ENCODE measurements around the gene PEX1. TPM values are rescaled to one million over a fixed set of nuclear protein-coding genes. Genes with fewer than 3 reads are reported as not detected.
A peak's percentile ranks its signal among the peaks of the same experiment; 100 is the strongest.
"Not testable (repeated sequence)": the region's sequence is repeated elsewhere in the genome, so short reads cannot be mapped to it uniquely, and the experiment has no call there.

The PEX1 gene
- total and polyA plus RNA-seq, 5 donors from 2014 or later = 7.9 to 23.0 (median 10.1) TPM

GRCh38 chr7:92456236-92456635 lies 72.1 kb downstream of the PEX1 start:
- no peaks in the 10 kb centered on the region for H3K9me3 Mint-ChIP-seq
- no peak overlapping the region for H3K27ac Mint-ChIP-seq
- ATAC-seq (ENCODE audit: low read depth in 2 of 2) (no peak), DNase-seq (no peak)
- H3K4me1 Mint-ChIP-seq = peaks cover 0 to 4% (median under 1%) of the 10 kb centered on the region in 4 donors
- peaks cover 24% of the 10 kb centered on the region for H3K36me3 Mint-ChIP-seq
- no peaks in the 10 kb centered on the region for H3K27me3 ChIP-seq (ENCODE audit: control insufficient read depth, insufficient read depth, low read length)
- H3K4me1 ChIP-seq (ENCODE audit: control insufficient read depth, insufficient read depth, low read length, poor library complexity, severe bottlenecking) = no peaks in the 10 kb centered on the region
- H3K27ac ChIP-seq (ENCODE audit: insufficient read depth, low read length, poor library complexity, severe bottlenecking) = no peak overlapping the region
- no peaks in the 10 kb centered on the region for H3K27me3 Mint-ChIP-seq
- peaks cover 34% of the 10 kb centered on the region for H3K36me3 ChIP-seq (ENCODE audit: control insufficient read depth, insufficient read depth, low read length)
- H3K4me3 Mint-ChIP-seq = no peak overlapping the region
- no peak overlapping the region for H3K4me3 ChIP-seq (ENCODE audit: low read depth, low read length)
- H3K9me3 ChIP-seq (ENCODE audit: control insufficient read depth in 2 of 2, low read length in 2 of 2) = no peaks in the 10 kb centered on the region

- Histone ChIP-seq H3K4me1 (ENCODE audit: control insufficient read depth, insufficient read depth, low read length, poor library complexity, severe bottlenecking) (peaks cover 11% of the 10 kb centered on the region), H3K27ac (ENCODE audit: insufficient read depth, low read length, poor library complexity, severe bottlenecking) (no peak overlapping the region), H3K27me3 (ENCODE audit: control insufficient read depth, insufficient read depth, low read length) (no peaks in the 10 kb centered on the region), H3K4me3 (ENCODE audit: low read depth, low read length) (no peak overlapping the region), H3K9me3 (ENCODE audit: control insufficient read depth in 2 of 2, low read length in 2 of 2) (no peaks in the 10 kb centered on the region), H3K36me3 (ENCODE audit: control insufficient read depth, insufficient read depth, low read length) (peaks cover 41% of the 10 kb centered on the region)
- Mint-ChIP-seq H3K4me3 (no peak overlapping the region), H3K4me1 (peaks cover 4 to 23% (median 20%) of the 10 kb centered on the region in 4 donors), H3K36me3 (peaks cover 31% of the 10 kb centered on the region), H3K27me3 (no peaks in the 10 kb centered on the region), H3K27ac (no peak overlapping the region), H3K9me3 (no peaks in the 10 kb centered on the region)
- ATAC-seq (ENCODE audit: low read depth in 2 of 2) = no peak
- DNase-seq = no peak
Observed at GRCh38 chr7:92451645-92452044, 76.7 kb downstream of the PEX1 start.

GRCh38 chr7:92448205-92448747 lies 80.0 kb downstream of the PEX1 start:
- H3K4me3 Mint-ChIP-seq = peak overlapping the region; percentile 92 to 100 (median 96)
- H3K36me3 Mint-ChIP-seq = peaks cover 14% of the 10 kb centered on the region
- no peaks in the 10 kb centered on the region for H3K9me3 Mint-ChIP-seq
- H3K27me3 Mint-ChIP-seq = no peaks in the 10 kb centered on the region
- peak overlapping the region; percentile 94 to 100 (median 99) for H3K27ac Mint-ChIP-seq
- H3K4me1 ChIP-seq (ENCODE audit: control insufficient read depth, insufficient read depth, low read length, poor library complexity, severe bottlenecking) = peaks cover 12% of the 10 kb centered on the region
- H3K36me3 ChIP-seq (ENCODE audit: control insufficient read depth, insufficient read depth, low read length) = peaks cover 22% of the 10 kb centered on the region
- peak; percentile 43 to 49 for ATAC-seq (ENCODE audit: low read depth in 2 of 2)
- H3K4me3 ChIP-seq (ENCODE audit: low read depth, low read length) = peak overlapping the region; percentile 91
- peaks cover 9 to 33% (median 25%) of the 10 kb centered on the region in 4 donors for H3K4me1 Mint-ChIP-seq
- peak overlapping the region; percentile 93 for H3K27ac ChIP-seq (ENCODE audit: insufficient read depth, low read length, poor library complexity, severe bottlenecking)
- H3K27me3 ChIP-seq (ENCODE audit: control insufficient read depth, insufficient read depth, low read length) = no peaks in the 10 kb centered on the region
- H3K9me3 ChIP-seq (ENCODE audit: control insufficient read depth in 2 of 2, low read length in 2 of 2) = no peaks in the 10 kb centered on the region
- DNase-seq = peak; percentile 44 to 85 (median 78)

- DNase-seq (peak in 2 of 3 donors; percentile 74 to 87), ATAC-seq (ENCODE audit: low read depth in 2 of 2) (peak; percentile 83 to 88)
- Mint-ChIP-seq H3K27me3 (no peaks in the 10 kb centered on the region), H3K4me3 (peak within 1 kb of the TSS; percentile 93 to 100 (median 96)), H3K9me3 (no peaks in the 10 kb centered on the region), H3K27ac (peak within 1 kb of the TSS; percentile 94 to 100 (median 99)), H3K4me1 (peaks cover 9 to 33% (median 25%) of the 10 kb centered on the region in 4 donors), H3K36me3 (peaks cover 12% of the 10 kb centered on the region)
- H3K4me1 ChIP-seq (ENCODE audit: control insufficient read depth, insufficient read depth, low read length, poor library complexity, severe bottlenecking) = peaks cover 12% of the 10 kb centered on the region
- H3K4me3 ChIP-seq (ENCODE audit: low read depth, low read length) = peak within 1 kb of the TSS; percentile 91
- H3K27me3 ChIP-seq (ENCODE audit: control insufficient read depth, insufficient read depth, low read length) = no peaks in the 10 kb centered on the region
- H3K36me3 ChIP-seq (ENCODE audit: control insufficient read depth, insufficient read depth, low read length) = peaks cover 16% of the 10 kb centered on the region
- peak within 1 kb of the TSS; percentile 93 for H3K27ac ChIP-seq (ENCODE audit: insufficient read depth, low read length, poor library complexity, severe bottlenecking)
- no peaks in the 10 kb centered on the region for H3K9me3 ChIP-seq (ENCODE audit: control insufficient read depth in 2 of 2, low read length in 2 of 2)
Observed at GRCh38 chr7:92447345-92448204, 80.7 kb downstream of the PEX1 start, which contains the start of gene GATAD1. GATAD1 (plus strand) TSS chr7:92447482; CDS start chr7:92447730, 248 bp downstream.

GRCh38 chr7:92446869-92447344 lies 81.4 kb downstream of the PEX1 start:
- Histone ChIP-seq H3K4me3 (ENCODE audit: low read depth, low read length) (peak overlapping the region; percentile 46), H3K4me1 (ENCODE audit: control insufficient read depth, insufficient read depth, low read length, poor library complexity, severe bottlenecking) (peaks cover 12% of the 10 kb centered on the region), H3K9me3 (ENCODE audit: control insufficient read depth in 2 of 2, low read length in 2 of 2) (no peaks in the 10 kb centered on the region), H3K36me3 (ENCODE audit: control insufficient read depth, insufficient read depth, low read length) (peaks cover 10% of the 10 kb centered on the region), H3K27me3 (ENCODE audit: control insufficient read depth, insufficient read depth, low read length) (no peaks in the 10 kb centered on the region), H3K27ac (ENCODE audit: insufficient read depth, low read length, poor library complexity, severe bottlenecking) (peak overlapping the region; percentile 93)
- ATAC-seq (ENCODE audit: low read depth in 2 of 2) (no peak), DNase-seq (peak in 1 of 3 donors; percentile 91)
- peak overlapping the region; percentile 91 to 100 (median 94) for H3K4me3 Mint-ChIP-seq
- no peaks in the 10 kb centered on the region for H3K27me3 Mint-ChIP-seq
- no peaks in the 10 kb centered on the region for H3K9me3 Mint-ChIP-seq
- peaks cover 9% of the 10 kb centered on the region for H3K36me3 Mint-ChIP-seq
- H3K27ac Mint-ChIP-seq = peak overlapping the region; percentile 94 to 96 (median 95)
- peaks cover 9 to 33% (median 25%) of the 10 kb centered on the region in 4 donors for H3K4me1 Mint-ChIP-seq

- not testable (repeated sequence) for H3K9me3 ChIP-seq (ENCODE audit: control insufficient read depth in 2 of 2, low read length in 2 of 2); H3K36me3 Mint-ChIP-seq; H3K36me3 ChIP-seq (ENCODE audit: control insufficient read depth, insufficient read depth, low read length); DNase-seq; H3K27me3 ChIP-seq (ENCODE audit: control insufficient read depth, insufficient read depth, low read length); H3K9me3 Mint-ChIP-seq; H3K27ac ChIP-seq (ENCODE audit: insufficient read depth, low read length, poor library complexity, severe bottlenecking); H3K4me3 Mint-ChIP-seq; ATAC-seq (ENCODE audit: low read depth in 2 of 2); H3K4me3 ChIP-seq (ENCODE audit: low read depth, low read length); H3K4me1 ChIP-seq (ENCODE audit: control insufficient read depth, insufficient read depth, low read length, poor library complexity, severe bottlenecking)
- H3K27me3 Mint-ChIP-seq = peaks cover 12% of the 10 kb centered on the region
- peaks cover 0 to 19% (median 8%) of the 10 kb centered on the region in 4 donors for H3K4me1 Mint-ChIP-seq
- peak overlapping the region in 2 of 3 donors; percentile 27 to 73 for H3K27ac Mint-ChIP-seq
Observed at GRCh38 chr7:92442720-92443119, 85.6 kb downstream of the PEX1 start.

GRCh38 chr7:92437956-92438491 lies 90.3 kb downstream of the PEX1 start:
- Histone ChIP-seq H3K27ac (ENCODE audit: insufficient read depth, low read length, poor library complexity, severe bottlenecking) (no peak overlapping the region), H3K4me3 (ENCODE audit: low read depth, low read length) (no peak overlapping the region), H3K9me3 (ENCODE audit: control insufficient read depth in 2 of 2, low read length in 2 of 2) (no peaks in the 10 kb centered on the region), H3K36me3 (ENCODE audit: control insufficient read depth, insufficient read depth, low read length) (no peaks in the 10 kb centered on the region), H3K27me3 (ENCODE audit: control insufficient read depth, insufficient read depth, low read length) (no peaks in the 10 kb centered on the region), H3K4me1 (ENCODE audit: control insufficient read depth, insufficient read depth, low read length, poor library complexity, severe bottlenecking) (no peaks in the 10 kb centered on the region)
- Mint-ChIP-seq H3K4me1 (no peaks in the 10 kb centered on the region), H3K27ac (no peak overlapping the region), H3K9me3 (peaks cover 0 to 4% (median 0%) of the 10 kb centered on the region in 7 donors), H3K27me3 (peaks cover 28% of the 10 kb centered on the region), H3K4me3 (no peak overlapping the region), H3K36me3 (no peaks in the 10 kb centered on the region)
- DNase-seq (no peak), ATAC-seq (ENCODE audit: low read depth in 2 of 2) (no peak)
